ENCODE measurements around the gene PARD3B. TPM values are rescaled to one million over a fixed set of nuclear protein-coding genes. Genes with fewer than 3 reads are reported as not detected.

The PARD3B gene
- total and polyA plus RNA-seq, 7 donors, result 3.2 to 64.0 (median 42.5) TPM

DNA sequence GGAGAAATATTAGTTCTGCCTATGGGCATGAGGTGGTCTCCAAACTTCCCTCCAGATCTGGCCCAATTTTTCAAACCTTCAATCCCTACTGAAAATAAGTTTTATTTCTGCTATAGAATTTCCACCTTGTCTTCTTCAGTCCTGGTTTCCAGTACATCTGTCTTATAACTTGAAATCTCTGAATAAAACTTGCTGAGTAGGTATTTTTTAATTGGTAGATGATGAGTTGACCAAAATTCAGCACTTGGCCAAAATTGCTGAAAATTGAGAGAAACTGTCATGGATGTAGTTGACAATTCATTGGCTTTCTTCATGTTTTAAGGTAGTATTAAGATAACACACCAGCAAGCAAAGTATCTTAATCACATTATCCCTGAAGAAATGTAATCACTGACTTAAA is 206.2 kb downstream of the PARD3B start:
- intact Hi-C loops (cut with DNase I), result no loop called here
- H3K27ac ChIP-seq, result no peak overlapping the region
- H3K4me1 ChIP-seq, result peaks cover 0 to 8% (median 4%) of the 10 kb centered on the region in 4 donors
- no peak overlapping the region for H3K4me3 ChIP-seq
- no peaks in the 10 kb centered on the region for H3K9me3 ChIP-seq
- no peaks in the 10 kb centered on the region for H3K36me3 ChIP-seq
- no peak for TF ChIP-seq EP300 (IDR thresholded peaks at IDR 0.05)
- no peak for TF ChIP-seq POLR2AphosphoS5 (IDR thresholded peaks at IDR 0.05)
- TF ChIP-seq, protein P1, sequence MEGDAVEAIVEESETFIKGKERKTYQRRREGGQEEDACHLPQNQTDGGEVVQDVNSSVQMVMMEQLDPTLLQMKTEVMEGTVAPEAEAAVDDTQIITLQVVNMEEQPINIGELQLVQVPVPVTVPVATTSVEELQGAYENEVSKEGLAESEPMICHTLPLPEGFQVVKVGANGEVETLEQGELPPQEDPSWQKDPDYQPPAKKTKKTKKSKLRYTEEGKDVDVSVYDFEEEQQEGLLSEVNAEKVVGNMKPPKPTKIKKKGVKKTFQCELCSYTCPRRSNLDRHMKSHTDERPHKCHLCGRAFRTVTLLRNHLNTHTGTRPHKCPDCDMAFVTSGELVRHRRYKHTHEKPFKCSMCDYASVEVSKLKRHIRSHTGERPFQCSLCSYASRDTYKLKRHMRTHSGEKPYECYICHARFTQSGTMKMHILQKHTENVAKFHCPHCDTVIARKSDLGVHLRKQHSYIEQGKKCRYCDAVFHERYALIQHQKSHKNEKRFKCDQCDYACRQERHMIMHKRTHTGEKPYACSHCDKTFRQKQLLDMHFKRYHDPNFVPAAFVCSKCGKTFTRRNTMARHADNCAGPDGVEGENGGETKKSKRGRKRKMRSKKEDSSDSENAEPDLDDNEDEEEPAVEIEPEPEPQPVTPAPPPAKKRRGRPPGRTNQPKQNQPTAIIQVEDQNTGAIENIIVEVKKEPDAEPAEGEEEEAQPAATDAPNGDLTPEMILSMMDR (IDR thresholded peaks at IDR 0.05), result no peak
- TF ChIP-seq POLR2A (IDR thresholded peaks at IDR 0.05), result no peak
- H3K27me3 ChIP-seq, result no peaks in the 10 kb centered on the region
- no peak for DNase-seq

DNA sequence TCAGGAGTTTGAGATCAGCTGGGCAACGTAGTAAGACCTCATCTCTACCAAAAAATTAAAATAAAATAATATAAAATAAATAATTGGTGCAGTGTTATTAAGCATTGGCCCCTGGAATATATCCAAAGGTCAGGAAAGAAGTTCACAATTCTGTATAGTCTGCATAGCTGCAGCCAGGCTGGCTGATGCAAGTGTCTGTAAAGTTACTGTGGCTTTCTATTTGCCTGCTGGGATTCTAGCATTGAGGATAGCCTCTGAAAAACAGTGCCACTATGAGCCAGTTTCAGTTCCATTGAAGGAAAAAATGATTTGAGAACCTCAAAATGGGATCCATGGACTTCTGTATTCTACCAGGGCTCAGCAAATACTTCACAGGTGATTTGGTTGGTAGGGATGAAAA is 208.6 kb downstream of the PARD3B start:
- no peak for DNase-seq

DNA sequence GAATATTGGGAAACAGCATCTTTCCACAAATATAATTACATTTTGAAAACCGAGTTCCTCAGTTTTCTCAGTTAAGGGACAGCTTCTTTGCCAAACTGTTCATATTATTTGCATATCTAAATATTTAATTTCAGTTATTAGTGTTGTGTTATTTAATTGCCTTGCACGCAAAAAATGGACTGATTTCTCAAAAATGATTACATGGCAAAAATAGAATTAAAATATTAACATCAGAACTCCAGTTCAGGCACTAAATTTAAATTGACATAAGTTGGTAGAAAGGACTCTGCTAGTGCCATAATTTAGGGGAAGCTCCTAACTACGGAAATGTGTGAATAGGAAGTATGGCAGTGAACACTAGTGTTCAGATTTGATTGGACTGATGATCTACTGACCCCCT is 209.6 kb downstream of the PARD3B start:
- intact Hi-C loops (cut with DNase I), result no loop called here
- H3K4me1 ChIP-seq, result peaks cover 0 to 13% (median 10%) of the 10 kb centered on the region in 4 donors
- no peaks in the 10 kb centered on the region for H3K36me3 ChIP-seq
- no peak for TF ChIP-seq EP300 (IDR thresholded peaks at IDR 0.05)
- TF ChIP-seq, protein P1 (IDR thresholded peaks at IDR 0.05), result no peak
- TF ChIP-seq POLR2AphosphoS5 (IDR thresholded peaks at IDR 0.05), result no peak
- TF ChIP-seq POLR2A (IDR thresholded peaks at IDR 0.05), result no peak
- no peaks in the 10 kb centered on the region for H3K27me3 ChIP-seq
- no peaks in the 10 kb centered on the region for H3K9me3 ChIP-seq
- H3K4me3 ChIP-seq, result no peak overlapping the region
- no peak for DNase-seq
- no peak overlapping the region for H3K27ac ChIP-seq
- WGBS, 2 donors, result 92 to 93% methylated on average over 3 of the region's 3 CpGs

More for the DNA sequence above, 208.6 kb downstream of the PARD3B start:
- H3K4me1 ChIP-seq, result peaks cover 0 to 13% (median 10%) of the 10 kb centered on the region in 4 donors
- 86% methylated on average over 1 of the region's 1 CpG for WGBS, 2 donors
- intact Hi-C loops (cut with DNase I), result no loop called here
- no peaks in the 10 kb centered on the region for H3K36me3 ChIP-seq
- no peaks in the 10 kb centered on the region for H3K9me3 ChIP-seq
- TF ChIP-seq, protein P1 (IDR thresholded peaks at IDR 0.05), result no peak
- TF ChIP-seq POLR2A (IDR thresholded peaks at IDR 0.05) (no peak), POLR2AphosphoS5 (IDR thresholded peaks at IDR 0.05) (no peak), EP300 (IDR thresholded peaks at IDR 0.05) (no peak)
- no peaks in the 10 kb centered on the region for H3K27me3 ChIP-seq
- H3K4me3 ChIP-seq, result no peak overlapping the region
- no peak overlapping the region for H3K27ac ChIP-seq

DNA sequence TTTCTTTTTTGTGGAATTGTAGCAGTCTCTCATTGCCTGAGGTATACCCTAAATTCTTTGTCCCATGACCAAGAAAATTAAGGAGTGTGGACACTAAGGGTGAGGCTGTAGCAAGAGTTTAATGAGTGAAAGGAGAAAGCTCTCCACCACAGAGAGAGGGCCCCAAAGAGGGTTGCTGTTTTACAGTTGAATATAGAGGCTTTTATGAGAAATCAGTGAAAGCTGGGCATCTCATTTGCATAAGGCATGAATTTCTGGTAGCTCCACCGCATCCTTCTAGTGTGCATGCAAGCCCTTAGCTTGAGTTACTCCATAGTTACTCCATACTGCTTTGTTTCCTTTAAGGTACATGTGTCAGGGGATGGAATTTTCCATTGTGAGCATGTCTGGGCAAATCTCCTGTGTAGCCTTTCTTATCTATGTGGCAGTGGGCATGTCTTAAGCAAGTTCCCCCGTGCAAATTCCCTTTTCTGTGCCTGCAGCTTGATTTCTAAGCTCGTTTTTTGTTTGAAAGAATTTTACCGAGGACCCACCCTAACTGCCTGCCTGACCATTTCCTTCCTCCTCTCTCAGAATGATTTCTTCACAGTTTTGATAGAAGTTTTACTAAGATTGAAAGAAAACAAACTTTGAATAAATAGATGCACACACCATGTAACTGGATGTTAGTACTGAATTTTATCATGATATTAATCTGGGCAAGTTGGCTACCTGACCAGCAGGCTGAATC is 218.9 kb downstream of the PARD3B start:
- intact Hi-C loops (cut with DNase I), result no loop called here
- 90 to 91% methylated on average over 4 of the region's 4 CpGs for WGBS, 2 donors
- no peak for TF ChIP-seq POLR2AphosphoS5 (IDR thresholded peaks at IDR 0.05)
- no peak for TF ChIP-seq EP300 (IDR thresholded peaks at IDR 0.05)
- TF ChIP-seq, protein P1 (IDR thresholded peaks at IDR 0.05), result no peak
- no peak for TF ChIP-seq POLR2A (IDR thresholded peaks at IDR 0.05)
- H3K27ac ChIP-seq, result no peak overlapping the region
- no peaks in the 10 kb centered on the region for H3K36me3 ChIP-seq
- peaks cover 0 to 6% (median 5%) of the 10 kb centered on the region in 4 donors for H3K9me3 ChIP-seq
- DNase-seq, result no peak
- H3K4me1 ChIP-seq, result peaks cover 0 to 5% (median 0%) of the 10 kb centered on the region in 4 donors
- no peak overlapping the region for H3K4me3 ChIP-seq
- no peaks in the 10 kb centered on the region for H3K27me3 ChIP-seq

Measured in sigmoid colon (tissue), 7 donors.